Measurements from ENCODE around the gene USP6. TPM values are rescaled to one million over a fixed set of nuclear protein-coding genes. Genes with fewer than 3 reads are reported as not detected.
A peak's percentile ranks its signal among the peaks of the same experiment; 100 is the strongest.
"Not testable (repeated sequence)": the region's sequence is repeated elsewhere in the genome, so short reads cannot be mapped to it uniquely, and the experiment has no call there.

USP6 gene
- polyA plus RNA-seq (ENCODE audit: insufficient read length in 12 of 12): 10 to 100 TPM in 8 of 12 donors, 1 to 10 TPM in 3, not detected in 1; 5.7 to 36.2 (median 21.3) TPM
- long read RNA-seq, donor 1: 0 reads
- long read RNA-seq, donor 2, partial matches to known transcripts: 13 of 13 reads
- long read RNA-seq, donor 2, other reads (novel, unspliced or antisense): 0 of 13 reads
- long read RNA-seq, donor 3, partial matches to known transcripts: 19 of 19 reads
- long read RNA-seq, donor 3, other reads (novel, unspliced or antisense): 0 of 19 reads
- long read RNA-seq, donor 4: 0 reads
- long read RNA-seq, donor 5: 0 reads
- long read RNA-seq, donor 6: 0 reads
- long read RNA-seq, donor 7: 0 reads
- long read RNA-seq, donor 8: 0 reads
- long read RNA-seq, donor 9: 0 reads
- long read RNA-seq, donor 10: 0 reads
- long read RNA-seq, donor 11, partial matches to known transcripts: 15 of 15 reads
- long read RNA-seq, donor 11, other reads (novel, unspliced or antisense): 0 of 15 reads

DNA sequence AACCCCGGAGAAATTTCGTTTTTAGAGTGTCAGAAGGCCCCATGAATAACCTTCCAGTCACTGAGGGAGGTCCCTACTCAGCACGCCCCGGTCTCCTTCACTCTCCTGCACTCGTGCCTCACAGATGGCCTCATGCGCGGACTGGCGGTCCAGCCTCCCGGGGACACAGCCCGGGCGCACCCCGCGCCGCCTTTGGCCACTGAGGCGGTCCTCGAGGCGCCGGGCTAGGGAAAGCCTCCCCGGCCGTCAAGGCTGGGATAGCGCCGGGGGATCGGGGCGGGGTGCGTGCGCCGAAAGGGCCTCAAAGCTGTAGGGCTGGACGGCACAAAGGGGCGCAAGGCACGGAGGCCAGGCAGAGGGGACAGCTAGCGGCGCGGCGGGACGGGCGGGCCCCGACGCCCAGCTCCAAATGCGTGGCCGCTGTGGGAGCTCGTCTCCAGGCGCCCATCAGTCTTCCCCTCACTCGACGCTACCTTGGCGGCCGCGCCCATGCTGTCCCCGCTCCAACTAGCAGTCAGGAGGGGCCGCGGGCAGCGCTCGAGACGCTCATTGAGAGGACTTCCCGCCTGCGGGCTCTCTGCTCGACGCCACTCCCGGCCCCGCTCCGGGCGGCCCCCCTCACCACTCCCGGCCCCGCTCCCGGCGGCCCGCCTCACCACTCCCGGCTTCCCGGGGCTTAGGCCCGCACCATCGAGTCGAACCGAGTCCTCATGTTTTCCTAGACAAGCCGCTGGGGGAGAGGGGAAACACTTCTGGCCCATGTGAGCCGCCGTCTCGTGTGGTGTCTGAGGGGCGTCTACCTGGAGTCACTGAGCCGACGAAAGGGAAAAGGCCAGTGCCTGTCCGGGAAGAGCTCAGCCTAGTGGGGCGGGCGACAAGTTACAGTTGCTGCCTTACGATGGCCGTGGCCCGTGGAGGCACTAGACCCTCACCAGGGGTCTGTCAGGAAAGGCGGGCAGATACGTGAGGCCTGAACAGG is at the start of gene USP6:
Gene USP6 (plus strand): TSS at position 360 of the 979 bp plus-strand sequence. CDS start 14,336 bp downstream, outside the sequence.
- no peak for DNase-seq

GRCh38 chr17:5068236-5068635 is 47.6 kb upstream of the USP6 start:
- DNase-seq: no peak

GRCh38 chr17:5069724-5070123 is 46.1 kb upstream of the USP6 start:
- DNase-seq: no peak

- DNase-seq: not testable (repeated sequence)
Observed at GRCh38 chr17:5075472-5075871, 40.4 kb upstream of the USP6 start.

DNA sequence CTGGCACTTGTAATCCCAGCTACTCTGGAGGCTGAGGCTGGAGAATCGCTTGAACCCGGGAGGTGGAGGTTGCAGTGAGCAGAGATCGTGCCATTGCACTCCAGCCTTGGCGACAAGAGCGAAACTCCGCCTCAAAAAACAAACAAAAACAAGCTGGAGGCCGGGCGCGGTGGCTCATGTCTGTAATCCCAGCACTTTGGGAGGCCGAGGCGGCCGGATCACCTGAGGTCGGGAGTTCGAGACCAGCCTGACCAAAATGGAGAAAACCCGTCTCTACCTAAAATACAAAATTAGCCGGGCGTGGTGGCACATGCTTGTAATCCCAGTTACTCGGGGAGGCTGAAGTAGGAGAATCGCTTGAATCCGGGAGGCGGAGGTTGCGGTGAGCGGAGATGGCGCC is 38.6 kb upstream of the USP6 start:
- not testable (repeated sequence) for DNase-seq

DNA sequence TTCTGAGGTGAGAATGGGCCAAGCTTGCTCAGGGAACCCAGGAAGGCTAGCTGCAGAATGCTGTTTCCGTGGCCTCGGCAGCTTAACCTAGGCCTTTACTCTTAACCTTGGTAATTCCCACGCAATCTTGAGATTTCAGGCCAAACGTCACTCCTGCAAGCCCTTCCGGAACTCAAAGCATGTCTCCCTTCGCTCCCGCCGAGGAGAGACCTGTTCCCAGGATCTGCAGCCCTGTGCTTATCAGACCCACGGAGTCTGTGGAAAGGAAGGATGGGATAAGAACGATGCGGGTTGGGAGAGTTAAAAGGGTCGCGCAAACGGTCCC is 38.1 kb upstream of the USP6 start:
- DNase-seq: no peak

DNA sequence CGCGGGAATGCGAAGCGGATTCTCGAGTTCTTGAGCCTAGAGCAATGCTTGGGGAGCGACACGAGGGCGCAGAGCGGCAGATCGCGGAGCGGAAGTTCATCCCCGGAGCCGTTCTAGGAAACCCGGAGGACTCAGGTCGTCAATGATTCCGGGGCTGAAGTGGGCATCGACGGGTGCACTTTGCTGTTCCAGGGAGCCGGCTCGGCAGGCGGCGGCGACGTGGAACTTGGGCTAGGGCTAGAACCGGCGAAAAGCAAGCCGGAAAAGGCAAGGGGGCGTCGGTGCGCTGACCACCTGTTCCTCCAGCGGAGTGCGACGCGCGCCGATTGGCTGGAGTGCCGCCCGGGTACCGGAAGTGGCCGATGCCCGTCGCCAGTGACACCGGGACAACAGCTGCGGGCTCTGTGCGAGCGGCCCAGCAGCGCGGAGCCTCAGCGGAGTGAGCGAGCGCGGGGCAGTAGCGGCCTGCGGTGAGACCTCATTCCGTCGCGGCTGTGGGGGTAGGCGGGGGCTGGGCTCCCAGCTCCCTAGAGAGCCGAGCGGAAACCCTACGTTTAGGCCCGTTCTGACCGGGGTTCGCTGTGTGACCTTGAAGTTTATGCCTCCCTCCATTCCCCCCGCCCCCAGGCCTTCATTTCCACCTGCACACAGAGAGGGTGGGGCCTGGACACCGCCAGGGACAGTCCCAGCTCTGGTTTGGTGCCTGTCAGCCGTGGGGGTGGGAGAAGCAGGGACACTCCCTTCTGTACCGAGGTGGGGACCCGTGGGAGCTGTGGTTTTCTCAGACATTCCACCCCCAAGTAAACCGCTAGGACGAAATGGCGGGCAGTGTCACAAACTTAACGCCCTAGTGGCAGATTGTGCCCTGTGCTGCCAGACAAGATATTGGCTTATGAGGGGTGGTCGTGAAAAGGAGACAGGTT is 37.5 kb upstream of the USP6 start, which contains the start of gene ZFP3:
Gene ZFP3 (plus strand): TSS at position 362 of the 923 bp plus-strand sequence. CDS start 13,038 bp downstream, outside the sequence.
- DNase-seq: peak; percentile 85

GRCh38 chr17:5080591-5080990 is 35.2 kb upstream of the USP6 start:
- DNase-seq: no peak

- no peak for DNase-seq
Observed at GRCh38 chr17:5092218-5093010, 23.4 kb upstream of the USP6 start.

GRCh38 chr17:5096731-5097100 is 19.1 kb upstream of the USP6 start:
- DNase-seq: no peak

DNA sequence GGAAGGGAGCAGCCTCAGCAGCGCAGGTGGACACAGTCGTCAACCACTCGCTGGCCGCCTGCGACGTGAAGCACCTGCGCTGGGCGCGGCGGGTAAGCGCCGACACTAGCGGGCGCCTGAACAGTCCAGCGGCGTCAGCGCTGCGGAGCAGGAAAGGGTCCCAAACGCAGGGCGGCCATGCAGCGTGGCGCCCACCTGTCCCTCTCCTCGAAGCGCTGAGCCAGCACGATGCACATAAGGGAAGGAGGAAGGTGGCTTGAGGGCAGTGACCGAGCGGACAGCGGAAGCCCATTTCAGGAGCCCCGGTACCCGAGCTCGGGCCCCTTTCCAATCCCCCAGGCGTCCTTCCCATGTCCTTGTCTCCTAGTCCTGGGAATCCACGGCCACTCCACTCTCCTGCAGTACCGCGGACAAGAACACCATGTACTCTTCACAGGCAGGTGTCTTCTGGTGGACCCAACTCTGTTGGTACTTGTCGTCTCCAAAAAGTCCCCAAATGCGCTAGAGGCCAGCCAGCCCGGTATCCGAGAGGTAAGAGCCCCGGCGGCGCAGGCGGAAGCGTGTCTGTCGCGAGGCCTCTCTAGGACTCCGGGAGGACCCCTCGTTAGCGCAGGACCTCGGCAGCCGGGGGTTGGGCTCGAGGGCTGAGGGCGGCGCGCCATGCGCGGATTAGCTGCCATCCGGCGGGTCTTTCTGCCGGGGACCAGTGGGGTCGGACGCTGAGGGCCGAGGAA is 18.6 kb upstream of the USP6 start:
- DNase-seq: peak; percentile 72

DNA sequence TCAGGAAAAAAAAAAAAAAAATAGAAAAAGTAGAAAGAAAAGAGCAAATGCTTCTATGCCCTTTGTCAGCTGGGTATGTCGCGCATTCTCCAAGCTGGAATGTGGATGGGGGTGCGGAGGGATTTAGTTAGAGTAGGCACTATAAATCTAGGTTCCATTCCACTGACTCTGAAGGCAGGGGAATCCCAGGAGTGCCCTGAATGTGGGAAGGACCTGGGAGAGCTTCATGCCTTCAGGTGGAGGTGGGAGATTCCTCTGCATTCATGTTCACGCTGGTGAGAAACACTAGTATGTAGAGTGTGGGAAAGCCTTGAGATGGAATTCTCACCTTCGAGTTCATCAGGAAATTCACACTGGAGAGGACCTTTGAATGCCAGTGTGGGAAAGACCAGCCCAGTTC is 16.6 kb upstream of the USP6 start:
- DNase-seq: no peak

DNA sequence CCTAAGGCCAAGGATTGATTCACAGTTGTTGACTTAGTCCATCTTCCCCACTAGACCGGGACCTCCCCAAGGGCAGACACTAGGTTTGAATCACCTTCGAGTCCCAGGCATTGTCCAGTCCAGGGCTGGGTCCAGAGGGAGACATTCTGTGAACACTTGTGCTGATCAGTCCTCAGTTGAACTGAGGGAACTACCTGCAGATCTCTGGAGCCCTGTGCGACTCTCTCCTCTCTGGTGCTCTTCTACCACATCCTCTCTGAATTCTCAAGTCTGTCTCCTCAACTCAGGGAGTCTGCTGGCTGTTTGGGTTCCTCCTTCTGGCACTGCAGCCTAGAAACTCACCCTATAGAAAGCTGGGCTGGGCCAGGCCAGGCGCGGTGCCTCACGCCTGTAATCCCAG is 15.0 kb upstream of the USP6 start:
- no peak for DNase-seq

GRCh38 chr17:5110816-5111215 is 5.0 kb upstream of the USP6 start:
- DNase-seq: no peak

DNA sequence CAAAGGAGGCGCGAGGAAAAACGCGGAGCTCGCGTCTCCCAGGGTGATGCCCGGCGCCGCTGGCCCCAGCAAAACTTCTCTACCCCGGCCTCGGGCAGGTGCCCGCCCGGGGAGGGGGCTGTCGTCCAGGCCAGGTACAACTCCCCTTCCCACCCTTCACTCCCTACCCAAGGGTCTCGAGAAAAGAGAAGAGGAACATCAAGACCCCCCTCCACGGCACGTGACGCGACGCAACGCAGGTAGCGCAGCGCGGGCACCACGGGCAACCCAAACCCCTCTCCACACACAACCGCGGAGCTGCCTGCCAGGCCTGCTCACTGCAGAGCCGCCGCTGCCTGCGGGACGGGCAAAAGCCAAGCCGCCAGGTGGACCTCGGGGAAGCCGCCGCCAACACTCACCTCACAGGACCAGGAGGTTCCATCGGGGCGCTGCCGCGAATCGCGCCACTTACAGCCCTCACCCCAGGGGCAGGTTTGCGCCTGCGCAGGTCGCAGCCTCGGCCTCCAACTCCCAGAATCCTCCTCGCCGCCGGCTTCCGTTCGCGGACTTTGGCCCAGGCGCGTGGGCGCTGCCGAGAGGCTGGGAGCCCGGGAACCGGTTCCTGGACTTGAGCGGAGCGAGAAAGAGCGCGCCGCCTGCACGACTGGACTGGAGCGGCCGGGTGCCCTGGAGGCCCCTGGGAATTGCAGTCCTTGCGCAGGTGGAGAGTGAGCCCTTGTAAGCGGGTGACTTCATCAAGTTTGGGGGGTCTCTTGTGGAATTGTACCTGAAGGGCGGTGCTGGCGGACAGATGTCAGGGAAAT is 4.2 kb upstream of the USP6 start, which contains the start of gene ZNF232:
Gene ZNF232 (minus strand): TSS at position 477 of the 803 bp plus-strand sequence. CDS start 56 bp downstream, at position 421.
- peak; percentile 92 for DNase-seq

DNA sequence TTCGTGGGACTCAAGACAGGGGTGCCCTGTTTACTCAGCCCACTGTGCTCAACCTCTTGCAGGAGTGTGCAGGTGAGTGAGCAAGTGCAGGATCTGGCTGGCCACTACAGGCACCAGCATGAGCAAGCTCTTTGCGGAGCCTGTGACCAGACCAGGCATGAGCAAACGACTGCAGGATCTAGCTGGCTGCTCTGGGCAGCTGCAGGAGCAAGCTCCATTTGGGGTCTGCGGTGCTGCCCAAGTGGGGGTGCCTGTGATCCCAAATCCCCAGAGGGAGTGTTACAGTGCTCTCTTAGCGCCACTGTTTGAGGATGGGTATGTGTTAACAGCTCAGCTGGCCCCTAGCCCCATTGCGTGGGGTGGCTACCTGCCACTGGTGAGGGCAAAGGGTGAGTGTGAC is 2.4 kb downstream of the USP6 start:
- DNase-seq: no peak

DNA sequence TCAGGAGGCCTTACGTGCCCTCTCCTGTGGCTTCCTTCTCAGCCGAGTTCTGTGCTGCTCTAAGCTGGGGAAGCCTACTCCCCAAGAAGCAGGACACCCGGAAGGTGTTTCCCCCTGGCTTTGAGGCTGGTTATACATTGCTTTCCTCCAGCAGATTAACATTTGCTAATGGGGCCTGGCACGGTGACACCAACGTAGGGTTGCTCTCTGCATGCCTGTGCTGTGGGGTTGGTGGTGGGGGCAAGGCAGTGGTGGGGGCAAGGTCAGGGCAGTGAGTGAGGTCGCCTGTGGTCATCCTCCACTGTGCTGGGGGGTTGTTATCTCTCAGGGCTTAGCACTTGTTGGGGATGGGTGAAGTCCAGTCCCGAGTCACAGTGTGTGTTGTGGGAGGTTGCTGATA is 4.2 kb downstream of the USP6 start:
- no peak for DNase-seq

DNA sequence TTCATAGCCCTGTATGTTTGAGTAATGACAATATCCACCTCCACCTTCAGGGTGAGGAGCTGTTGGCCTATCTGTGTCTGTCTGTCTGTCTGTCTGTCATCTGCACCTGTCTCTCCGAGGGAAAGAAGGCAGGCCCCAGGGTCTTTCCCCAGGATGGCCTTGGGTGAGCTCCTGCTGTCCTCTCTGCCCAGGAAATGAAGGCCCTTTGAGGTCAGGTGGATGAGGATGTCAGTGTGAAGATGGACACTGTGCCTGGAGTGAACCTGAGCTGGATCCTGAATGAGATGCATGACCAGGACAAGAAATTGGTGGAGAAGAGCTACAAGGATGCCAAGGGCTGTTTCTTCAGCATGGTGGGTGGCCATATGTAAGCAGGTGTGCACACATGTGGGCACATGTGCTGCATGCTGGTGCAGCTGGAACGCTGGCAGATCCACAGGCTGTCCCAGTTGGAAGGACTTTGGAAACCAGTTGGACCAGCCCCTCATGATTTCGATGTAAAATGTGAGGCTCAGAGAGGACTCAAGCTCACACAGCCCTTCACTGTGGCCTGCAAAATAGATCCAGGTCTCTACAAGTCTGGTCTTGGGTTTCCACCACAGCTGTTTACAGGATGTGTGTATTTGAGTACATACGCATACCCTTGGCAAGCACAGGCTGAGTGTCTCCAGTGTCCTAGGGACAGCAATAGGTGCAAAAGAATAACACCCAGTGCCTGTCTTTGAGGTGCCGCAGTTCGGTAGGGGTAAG is 4.8 kb downstream of the USP6 start:
- not testable (repeated sequence) for DNase-seq
